ENCODE results near the gene SAMD7.

Gene SAMD7, protein sequence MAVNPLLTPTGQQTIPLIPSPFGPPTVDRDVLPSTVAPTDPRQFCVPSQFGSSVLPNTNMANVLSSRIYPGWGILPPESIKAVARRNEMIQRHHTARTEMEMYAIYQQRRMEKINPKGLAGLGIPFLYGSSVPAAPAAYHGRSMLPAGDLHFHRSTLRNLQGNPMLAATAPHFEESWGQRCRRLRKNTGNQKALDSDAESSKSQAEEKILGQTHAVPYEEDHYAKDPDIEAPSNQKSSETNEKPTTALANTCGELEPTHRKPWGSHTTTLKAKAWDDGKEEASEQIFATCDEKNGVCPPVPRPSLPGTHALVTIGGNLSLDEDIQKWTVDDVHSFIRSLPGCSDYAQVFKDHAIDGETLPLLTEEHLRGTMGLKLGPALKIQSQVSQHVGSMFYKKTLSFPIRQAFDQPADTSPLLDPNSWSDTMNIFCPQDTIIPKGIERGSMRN

DNA sequence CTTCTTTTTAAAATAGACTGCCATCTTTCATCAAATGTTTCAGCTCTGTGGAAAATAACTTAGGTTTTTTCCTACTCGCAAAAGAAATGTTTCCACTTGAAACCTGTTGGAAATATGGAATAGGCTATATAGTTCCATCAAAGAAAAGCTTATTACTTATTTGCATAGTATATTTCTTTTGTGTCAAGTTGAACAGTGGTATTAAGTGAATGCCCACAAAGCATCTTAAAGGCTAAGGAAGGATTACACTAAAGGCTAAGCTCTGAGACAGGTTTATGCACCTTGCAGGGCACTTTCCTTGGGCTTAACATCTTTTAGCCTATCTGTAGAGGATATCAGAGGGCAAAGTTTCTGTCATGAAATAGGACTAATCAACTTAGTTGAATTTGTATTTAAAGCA, at the start of gene SAMD7:
TSS of gene SAMD7 (plus strand) at position 301 of the 400 bp plus-strand sequence. CDS start 7,927 bp downstream, outside the sequence.
- DNase-seq = no peak
- intact Hi-C loops (cut with DNase I) = no loop called here

DNA sequence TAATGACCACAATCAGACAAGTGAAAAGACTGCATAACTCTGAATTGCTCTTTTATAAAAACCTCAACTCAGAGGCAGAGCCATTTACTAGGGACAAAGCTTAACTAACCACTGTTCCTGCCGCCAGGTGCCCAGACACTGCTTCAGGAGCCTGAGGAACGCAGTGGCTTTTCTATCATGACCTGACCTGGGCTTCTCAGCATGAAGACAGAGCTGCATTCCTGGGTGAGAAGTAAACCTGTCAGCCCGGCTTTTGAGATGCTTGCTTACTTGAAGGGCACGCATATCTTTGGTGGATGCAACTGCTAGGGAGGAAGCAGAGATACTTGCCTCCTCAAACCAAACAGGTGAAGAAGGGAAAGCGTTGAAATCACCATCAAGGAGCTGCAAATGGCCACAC, 49.5 kb upstream of the SAMD7 start:
- DNase-seq = no peak
- intact Hi-C loops (cut with DNase I) = loop anchor here (5.0 to 10.0 kb wide), 2 partner anchors 105 to 323 kb away; partner anchors contain the start of genes PHC3 and SEC62

DNA sequence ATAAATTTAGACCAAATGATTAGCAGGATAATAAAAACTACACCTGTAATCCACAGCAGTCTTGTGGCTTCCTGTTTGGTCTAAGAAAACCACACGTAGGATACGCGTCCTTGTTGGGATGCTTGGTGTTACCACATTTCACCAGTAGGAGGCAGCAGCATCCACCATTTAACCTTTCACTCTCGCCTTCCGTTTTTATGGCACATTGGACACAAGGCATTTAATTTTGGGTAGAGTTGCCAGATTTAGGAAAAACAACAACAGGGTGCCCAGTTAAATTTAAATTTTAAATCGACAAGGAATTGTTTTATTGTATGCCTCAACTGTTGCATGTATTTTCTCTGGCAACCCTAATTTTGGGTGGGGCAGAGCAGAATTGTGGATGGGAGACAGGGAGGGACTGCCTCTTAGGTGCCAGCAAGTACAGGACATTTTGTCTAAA, 47.9 kb upstream of the SAMD7 start:
- peak in 41 of 42 donors; percentile 20 to 89 (median 71) for DNase-seq
- intact Hi-C loops (cut with DNase I) = loop anchor here (5.0 to 10.0 kb wide), 2 partner anchors 104 to 321 kb away; partner anchors contain the start of genes PHC3 and SEC62

DNA sequence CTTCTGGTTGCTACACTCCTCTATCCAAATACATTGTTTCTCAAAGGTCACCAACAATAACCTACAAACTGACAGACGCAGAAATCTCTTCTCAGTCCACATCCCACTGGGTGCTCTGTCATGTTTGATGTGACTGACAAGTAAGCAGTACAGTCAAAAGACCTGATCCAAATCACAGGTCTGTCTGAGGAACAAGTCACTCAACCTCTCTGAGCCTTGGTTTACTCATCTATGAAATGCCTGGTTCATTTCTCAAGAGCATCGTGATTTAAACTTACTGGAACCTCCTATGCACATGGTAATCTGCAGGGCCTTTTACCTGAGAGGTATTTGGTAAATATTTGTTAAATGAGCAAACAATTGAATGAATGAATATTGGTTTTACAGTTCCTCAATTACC, 47.1 kb upstream of the SAMD7 start:
- no peak for DNase-seq
- intact Hi-C loops (cut with DNase I) = loop anchor here (5.0 to 10.0 kb wide), 2 partner anchors 103 to 321 kb away; partner anchors contain the start of genes PHC3 and SEC62

DNA sequence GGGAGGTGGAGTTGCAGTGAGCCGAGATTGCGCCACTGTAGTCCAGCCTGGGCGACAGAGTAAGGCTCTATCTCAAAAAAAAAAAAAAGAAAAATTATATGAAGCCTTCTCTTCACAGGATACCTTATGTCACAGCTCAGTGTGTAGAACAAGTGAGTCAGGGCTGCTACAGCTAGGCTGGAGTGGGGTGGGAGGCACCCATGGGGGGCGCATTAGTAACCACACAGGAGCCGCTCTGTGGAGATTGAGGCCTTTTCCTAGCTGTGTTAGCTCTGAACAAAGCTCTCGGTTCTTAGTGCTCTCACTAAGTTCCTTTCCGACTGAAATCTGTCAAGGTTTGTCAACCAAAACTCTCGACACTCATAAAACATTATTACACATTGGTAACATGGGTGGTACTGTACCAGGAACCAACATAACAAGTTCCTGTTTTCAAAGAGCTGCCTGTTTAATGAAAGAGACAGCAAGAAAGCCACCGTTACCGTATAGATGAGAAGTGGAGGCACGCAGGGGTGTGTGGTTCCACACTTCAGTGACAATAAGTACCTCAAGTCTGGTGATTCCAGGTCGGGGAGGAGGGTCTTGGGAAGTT, 46.1 kb upstream of the SAMD7 start:
- intact Hi-C loops (cut with DNase I) = loop anchor here (10.0 kb wide), 1 partner anchor 320 kb away; the partner anchor contains the start of gene PHC3
- no peak for DNase-seq

DNA sequence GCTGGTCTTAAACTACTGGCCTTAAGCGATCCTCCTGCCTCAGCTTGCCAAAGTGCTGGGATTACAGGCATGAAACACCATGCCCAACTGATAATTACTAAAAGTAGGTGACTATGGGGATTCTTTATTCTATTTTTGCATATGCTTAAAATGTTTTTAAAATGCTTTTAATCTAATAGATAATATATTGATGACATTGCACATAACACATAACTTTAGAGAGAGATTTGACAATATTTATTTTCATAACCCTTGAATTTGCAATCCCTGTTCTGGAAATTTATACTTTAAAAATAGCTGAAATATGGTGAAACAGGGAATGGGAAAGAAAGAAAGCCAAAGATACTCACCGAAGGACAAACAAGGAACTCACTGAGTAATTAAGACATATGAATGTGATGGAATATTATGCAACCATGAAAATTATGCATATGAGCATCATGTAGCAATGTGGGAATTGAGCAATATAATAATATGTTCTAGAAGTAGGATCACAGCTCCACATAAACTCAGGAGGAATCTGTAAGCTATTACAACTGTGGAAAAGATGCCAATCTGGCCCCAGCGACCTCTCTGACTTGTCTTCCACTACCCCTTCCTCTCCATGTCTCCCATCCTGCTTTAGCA, 43.7 kb upstream of the SAMD7 start:
- DNase-seq = no peak
- intact Hi-C loops (cut with DNase I) = loop anchor here (10.0 kb wide), 1 partner anchor 317 kb away; the partner anchor contains the start of gene PHC3

DNA sequence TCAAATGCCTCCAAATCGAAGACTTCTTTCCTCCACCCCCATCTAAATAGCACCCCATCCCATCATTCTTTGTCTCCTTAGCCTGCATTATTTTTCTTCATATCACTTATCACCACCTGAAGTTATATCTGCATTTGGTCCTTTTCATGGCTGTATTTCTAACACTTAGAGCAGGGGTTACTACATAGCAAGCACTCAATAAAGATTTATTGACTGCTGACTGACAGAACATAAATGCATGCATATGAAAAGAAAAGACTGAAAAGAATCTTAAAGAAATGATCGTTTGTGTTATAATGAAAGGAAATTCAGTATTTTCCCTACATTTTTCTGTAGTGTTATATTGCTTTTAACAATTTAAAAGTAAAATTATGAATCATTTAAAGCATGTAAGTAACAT, 43.0 kb upstream of the SAMD7 start:
- DNase-seq = no peak
- intact Hi-C loops (cut with DNase I) = loop anchor here (10.0 kb wide), 1 partner anchor 316 kb away; the partner anchor contains the start of gene PHC3

DNA sequence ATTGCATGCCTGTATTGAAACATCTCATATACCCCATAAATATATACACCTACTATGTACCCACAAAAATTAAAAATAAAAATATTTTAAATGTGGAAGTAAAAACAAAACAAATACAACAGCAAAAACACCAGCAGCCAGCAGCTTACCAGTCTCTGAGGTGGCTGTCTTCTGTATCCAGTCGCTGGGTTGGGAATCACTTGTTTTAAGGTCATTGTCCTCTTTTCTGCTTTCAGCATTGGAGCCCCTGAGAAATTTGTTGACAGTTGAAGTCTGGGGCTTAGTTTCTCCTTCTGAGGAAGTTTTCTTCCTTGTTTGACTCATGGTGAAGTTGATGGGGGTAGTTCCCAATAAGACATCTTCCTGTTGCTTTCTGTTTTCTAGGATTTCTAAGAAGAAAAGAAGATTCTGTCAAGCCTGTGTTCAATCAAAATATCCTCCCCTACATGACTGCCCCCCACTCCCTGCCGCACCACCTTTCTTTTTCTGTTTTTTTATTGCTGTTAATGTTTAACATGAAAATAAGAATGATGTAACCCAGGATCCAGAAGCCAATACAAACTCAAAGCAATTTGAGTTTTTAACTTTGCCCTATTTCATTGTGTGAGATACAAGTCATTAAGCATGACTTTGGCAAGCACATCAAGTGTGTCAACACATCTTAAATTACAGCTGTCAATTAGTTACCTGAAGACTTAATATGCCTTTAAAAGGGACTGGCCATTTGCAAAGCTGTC, 41.7 kb upstream of the SAMD7 start, which contains the start of gene LRRC31:
TSS of gene LRRC31 (minus strand) at position 452 of the 737 bp plus-strand sequence. CDS start at position 324, 128 bp downstream.
- DNase-seq = no peak
- intact Hi-C loops (cut with DNase I) = loop anchor here (10.0 kb wide), 1 partner anchor 315 kb away; the partner anchor contains the start of gene PHC3

DNA sequence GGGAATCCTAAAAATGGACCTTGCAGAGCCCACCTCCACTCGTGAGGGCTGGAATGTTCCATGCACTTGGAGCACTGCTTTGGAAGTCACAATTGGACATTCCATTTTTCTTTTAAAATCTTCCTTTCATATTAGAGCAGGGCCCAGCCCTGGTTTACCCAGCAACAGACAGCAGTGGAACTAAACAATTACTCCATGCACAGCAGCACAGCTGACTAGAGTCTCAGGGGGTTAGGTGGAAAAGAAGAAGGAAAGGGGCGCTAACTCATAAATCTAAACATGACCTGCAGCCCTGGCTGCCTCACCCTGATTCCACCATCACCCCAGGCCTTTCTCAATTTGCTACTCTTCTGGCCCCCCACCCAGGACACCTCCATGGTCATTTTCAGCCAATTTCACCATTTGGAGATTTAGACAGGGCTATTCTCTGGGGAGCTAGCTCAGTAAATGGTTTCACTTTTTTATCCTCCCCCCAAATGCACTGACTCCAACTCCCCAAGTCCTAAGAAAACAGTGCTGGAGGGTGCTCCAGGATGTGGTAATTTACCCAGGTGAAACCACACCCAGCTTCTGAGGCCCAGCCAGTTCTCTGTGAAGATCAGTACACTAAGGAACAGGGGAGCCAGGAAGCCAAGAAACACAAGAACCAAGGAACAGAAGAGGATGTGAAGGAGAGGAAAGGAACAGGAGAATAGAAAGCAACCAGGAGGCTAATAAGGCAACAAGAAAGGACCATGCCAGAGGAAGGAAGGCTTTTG, 40.1 kb upstream of the SAMD7 start:
- DNase-seq = no peak
- intact Hi-C loops (cut with DNase I) = no loop called here

DNA sequence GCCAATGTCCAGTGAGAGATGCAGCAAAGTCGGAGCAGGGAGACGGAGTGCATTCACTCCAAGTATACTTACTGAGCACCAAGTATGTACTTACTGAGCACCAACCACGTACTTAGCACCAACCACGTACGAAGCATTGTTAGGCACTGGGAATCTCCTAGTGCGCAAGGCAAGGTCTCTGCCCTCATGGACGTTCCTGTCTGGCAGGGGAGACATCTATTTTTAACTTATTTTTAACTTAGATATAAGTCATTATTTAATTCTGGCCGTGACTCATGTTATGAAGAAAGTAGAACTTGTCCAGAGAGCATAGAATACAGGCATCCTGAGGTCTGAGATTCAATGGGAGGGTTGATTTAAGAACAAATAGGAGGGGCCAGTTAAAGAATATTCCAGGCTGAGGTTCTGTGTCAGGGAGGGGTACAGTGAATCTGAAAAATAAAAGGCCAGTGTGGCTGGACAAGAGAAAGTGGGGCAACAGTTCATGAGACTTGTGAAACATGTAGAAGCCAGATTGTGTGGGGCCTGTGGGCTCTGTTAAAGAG, 32.3 kb upstream of the SAMD7 start:
- DNase-seq = no peak
- intact Hi-C loops (cut with DNase I) = no loop called here

DNA sequence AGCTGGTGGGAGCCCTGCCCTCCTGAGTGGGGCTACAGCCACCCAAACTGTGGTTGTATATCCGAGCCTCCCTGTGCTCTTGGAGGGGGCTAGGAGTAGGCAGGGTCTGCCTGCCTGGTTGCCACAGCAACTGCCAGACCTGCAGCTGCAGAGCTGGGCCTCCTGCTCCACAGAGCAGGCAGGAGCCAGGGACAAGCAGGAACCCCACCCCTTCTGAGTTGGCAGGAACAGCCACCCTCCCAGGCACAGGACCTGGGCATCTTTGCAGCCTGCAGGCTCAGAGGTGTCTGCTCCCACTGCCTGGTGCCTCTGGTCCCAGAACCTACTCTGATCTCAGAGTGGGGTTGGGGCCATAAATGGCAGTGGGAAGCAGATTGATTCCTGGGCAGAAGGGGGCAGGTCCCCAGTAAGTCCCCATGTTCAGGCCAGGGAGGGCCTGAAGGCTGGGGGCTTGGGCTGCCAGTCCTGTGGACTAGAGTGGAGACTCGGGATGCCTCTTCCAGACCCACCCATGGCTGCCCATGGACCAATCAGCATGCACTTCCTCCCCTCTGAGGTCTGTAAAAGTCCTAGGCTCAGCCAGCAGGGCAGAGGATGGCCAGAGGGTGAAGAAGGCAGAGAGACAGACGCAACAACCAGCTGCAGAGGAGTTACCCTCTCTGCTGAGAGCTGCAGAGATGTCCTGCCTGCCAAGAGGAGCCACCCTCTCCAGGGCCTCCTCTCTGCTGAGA, 31.4 kb upstream of the SAMD7 start:
- intact Hi-C loops (cut with DNase I) = no loop called here
- DNase-seq = no peak

DNA sequence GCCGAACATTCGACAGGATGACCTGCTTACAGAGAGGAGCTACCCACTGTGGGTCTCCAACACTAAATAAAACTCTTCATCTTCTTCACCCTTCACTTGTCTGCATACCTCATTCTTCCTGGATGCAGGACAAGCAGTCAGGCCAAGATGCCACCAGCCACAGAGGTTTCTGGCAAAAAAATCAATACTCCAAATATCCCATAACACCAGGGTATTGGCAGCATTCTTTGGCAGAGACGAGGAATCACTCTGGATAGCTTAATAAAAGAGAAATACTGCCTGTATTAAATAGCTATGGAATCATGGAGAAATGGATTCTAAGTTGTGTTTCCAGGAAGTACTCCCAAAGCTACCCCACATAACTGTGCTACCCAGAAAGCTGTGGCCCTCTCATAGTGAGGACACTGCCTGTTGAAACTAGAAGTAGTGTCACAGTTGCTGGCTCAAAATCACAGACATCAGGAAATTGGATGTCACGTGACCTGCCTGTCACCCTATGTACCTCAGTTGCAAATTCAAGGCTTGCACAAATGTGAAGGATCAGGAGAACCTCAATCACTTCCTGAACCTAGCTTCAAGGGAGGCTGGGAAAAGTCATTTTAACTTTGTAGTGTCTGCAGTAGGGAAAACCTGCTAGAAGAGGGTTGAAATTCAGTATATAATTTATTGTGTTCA, 30.7 kb upstream of the SAMD7 start:
- intact Hi-C loops (cut with DNase I) = no loop called here
- no peak for DNase-seq

DNA sequence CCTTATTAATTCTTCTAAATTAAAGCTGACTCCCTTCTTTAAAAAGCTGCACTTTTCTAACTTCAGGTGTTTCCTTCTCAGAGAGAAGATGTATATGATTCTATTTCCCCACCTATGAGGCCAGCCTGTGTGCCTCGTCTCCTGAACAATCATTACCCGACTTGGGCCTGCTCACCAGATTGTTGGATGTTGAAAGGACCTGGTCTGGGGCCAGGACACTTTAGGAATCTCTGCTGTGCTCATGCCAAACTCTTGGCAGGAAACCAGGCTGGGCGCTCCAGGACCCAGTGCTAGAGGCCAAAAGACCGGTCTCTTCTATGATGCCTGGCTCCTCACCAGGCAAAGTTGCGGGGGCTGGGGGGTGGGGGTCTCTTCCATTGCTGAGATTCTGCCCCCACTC, 24.7 kb upstream of the SAMD7 start:
- DNase-seq = peak; percentile 14 to 86 (median 58)
- intact Hi-C loops (cut with DNase I) = no loop called here

DNA sequence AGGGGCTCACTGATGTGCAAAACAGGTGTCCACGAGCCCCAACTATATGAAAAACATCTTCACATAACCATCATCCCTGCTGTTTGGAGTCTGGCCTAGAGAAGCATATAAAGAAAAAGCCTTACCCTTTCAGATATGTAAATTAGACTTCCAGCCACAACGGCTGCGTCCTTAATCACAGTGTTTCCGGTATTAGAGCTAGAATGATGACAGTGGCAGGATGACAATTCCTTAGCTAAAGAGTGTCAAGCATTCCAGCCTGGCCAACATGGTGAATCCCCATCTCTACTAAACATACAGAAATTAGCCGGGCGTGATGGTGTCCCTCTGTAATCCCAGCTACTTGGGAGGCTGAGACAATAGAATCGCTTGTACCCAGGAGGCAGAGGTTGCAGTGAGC, 19.5 kb upstream of the SAMD7 start:
- no peak for DNase-seq
- intact Hi-C loops (cut with DNase I) = no loop called here

DNA sequence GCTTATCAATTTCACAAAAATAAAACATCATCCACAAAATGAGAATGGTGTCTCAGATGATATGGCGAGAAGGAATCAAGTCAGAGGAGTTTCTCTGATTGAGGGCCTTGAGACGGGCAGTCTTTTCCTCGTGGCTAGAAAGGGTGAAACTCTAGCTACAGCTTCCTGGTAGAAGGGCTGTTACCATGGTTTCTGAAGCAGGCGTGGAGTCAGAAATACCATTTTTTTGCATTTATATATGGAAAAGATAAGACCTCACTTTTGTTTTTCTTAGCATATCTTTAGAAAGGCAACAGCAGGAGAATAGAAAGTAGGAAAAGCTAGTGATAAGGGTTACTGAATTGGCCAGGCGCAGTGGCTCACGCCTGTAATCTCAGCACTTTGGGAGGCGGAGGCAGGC, 17.3 kb upstream of the SAMD7 start:
- intact Hi-C loops (cut with DNase I) = no loop called here
- DNase-seq = no peak

DNA sequence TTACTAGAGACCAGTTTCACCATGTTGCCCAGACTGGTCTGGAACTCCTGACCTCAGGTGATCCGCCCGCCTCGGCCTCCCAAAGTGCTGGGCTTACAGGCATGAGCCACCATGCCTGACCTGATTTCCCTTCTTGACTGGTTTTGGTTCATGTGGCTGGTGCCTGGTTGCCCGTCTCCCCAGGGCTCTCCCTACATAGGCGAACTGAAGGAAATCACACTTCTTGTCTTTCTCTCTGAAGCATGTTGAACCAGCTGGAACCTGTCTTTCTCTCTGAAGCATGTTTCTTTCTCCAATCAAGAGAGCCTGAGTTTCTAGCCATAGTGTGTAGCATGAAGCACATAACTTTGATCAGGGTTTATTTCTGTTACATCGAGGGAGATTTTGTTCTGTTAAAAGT, 16.3 kb upstream of the SAMD7 start:
- DNase-seq = no peak
- intact Hi-C loops (cut with DNase I) = no loop called here

DNA sequence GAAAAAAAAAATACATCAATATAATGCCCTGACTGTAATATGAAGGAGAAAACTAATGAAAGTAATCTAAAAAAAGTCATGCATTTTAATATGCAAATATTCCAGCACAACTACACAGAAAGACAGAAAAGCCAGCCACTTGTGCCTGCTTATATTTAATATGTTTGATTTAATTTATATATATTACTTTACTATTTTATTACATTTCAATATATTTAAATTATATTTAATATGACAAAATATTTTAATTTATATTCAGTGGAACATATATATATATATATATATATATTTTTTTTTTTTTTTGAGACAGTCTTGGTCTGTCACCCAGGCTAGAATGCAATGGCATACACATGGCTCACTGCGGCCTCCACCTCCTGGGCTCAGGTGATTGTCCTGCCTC, 14.1 kb upstream of the SAMD7 start:
- no peak for DNase-seq
- intact Hi-C loops (cut with DNase I) = no loop called here

Measured in head of caudate nucleus (tissue), 42 donors.